UCSD-AML1 (cell line): ENCODE measurements around the gene ZNF660.
A peak's percentile ranks its signal among the peaks of the same experiment; 100 is the strongest.

ENCODE experiments used
- DNase-seq: peaks from one replicate; lab custom pipeline; 2025; ENCODE audit not compliant: unreplicated experiment; lab: John Stamatoyannopoulos, UW

Gene ZNF660

DNA sequence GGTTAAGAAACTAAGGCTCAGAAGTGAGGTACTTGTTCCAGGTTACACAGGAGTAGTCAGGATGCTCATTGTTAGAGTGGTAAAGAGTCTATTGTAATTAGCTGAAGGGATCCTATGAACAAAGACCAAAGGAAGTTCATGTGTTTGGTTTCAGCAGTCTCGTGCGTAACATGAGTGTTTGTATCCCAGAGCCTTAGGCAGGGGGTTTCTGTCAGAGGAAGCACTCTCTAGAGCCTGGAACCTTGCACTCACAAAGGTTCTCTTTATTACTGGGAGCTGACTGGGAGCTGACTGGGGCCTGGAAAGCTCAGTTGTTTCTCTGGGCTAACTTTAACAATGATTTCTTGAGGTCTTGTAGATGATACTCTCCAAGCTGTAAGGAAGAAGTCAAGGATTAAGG lies 44.0 kb downstream of the ZNF660 start:
- no peak for DNase-seq

DNA sequence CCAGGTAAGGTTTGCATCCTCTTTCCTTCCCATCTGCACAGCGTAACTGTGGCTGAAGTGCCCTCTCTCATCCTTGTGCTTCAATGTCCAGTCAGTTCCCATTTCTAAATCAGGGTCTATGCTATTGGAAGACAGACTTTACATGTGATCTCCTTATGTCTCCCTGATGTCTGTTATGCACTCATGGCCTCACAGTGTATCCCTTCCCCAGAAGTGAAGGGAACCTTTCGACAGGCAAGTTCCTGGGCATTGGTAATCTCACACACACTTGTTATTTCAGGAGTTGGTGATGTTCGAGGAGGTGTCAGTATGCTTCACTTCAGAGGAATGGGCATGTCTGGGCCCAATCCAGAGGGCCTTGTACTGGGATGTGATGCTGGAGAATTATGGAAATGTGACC lies 47.4 kb downstream of the ZNF660 start:
- no peak for DNase-seq

DNA sequence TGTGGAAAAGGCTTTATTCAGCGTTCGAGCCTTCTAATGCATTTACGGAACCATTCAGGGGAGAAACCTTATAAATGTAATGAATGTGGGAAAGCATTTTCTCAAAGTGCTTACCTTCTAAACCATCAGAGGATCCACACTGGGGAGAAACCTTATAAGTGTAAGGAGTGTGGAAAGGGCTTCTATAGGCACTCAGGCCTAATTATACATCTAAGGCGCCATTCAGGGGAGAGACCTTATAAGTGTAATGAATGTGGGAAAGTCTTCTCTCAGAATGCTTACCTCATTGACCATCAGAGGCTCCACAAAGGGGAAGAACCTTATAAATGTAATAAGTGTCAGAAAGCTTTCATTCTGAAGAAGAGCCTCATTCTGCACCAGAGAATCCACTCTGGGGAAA lies 57.6 kb downstream of the ZNF660 start:
- no peak for DNase-seq

DNA sequence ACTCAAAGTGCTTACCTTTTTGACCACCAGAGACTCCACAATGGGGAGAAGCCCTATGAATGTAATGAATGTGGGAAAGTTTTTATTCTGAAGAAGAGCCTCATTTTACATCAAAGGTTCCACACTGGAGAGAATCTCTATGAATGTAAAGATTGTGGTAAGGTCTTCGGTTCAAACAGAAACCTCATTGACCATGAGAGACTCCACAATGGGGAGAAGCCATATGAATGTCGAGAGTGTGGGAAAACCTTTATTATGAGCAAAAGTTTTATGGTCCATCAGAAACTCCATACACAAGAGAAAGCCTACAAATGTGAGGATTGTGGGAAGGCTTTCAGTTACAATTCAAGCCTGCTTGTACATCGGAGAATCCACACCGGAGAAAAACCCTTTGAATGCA lies 58.3 kb downstream of the ZNF660 start:
- DNase-seq, result no peak

DNA sequence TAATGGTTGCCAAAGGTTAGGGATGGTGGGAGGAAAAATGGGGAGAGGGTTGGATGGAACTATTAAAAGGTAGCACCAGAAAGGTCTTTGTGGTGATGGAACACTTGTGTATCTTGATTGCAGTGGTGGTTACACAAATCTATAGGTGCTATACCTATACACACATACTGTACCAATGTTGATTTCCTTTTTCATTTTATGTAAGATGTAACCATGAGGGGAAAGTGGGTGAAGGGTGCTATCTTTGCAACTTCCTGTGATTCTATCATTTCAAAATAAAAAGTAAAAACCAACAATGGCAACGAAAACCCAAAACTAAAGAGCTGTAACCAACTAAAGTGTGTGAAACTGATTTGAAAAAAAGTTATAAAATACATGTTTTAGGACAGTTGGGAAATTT lies 63.0 kb downstream of the ZNF660 start:
- DNase-seq, result no peak

DNA sequence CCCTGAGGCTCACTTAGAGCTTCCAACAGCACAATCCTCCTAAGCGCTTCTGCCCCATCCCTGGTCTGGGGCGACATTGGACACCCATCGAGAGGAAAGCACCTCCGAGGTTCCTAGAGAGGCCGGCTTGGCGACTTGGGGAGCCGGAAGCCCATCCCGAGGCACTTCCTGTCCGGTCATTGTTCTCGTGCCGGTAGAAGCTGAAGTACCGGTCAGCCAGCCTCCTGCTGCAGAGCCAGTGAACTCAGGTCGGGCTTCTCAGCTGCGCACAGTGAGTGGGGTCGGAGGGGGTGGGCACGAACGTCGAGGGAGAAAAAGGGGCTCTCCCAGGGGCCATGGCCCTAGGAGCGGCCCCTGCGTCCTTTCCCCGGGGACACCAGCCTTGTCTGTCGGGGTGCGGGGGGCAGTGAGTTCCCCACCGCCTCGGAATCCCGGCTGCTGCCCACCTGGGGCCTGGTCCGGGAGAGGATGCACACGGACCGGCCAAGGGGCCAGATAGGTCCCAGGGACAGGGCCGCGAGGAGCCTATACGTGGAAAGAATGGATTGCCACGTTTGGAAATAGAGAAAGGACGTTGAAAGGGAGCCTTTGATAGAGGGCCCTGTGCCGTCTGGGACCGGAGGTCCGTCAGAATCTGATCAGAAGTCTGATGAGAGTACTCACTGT lies 63.9 kb downstream of the ZNF660 start, which contains the start of gene ZNF35:
Gene ZNF35 (plus strand): TSS at position 169 of the 666 bp plus-strand sequence. CDS start 2,336 bp downstream, outside the sequence.
- peak; percentile 77 for DNase-seq
